PC-3 (cell line): Measurements from ENCODE around the gene CCDC30. TPM values are rescaled to one million over a fixed set of nuclear protein-coding genes. Genes with fewer than 3 reads are reported as not detected.

Experiments used
- ATAC-seq: fragments of 200-7000 bp; cut with Tn5 transposase; 2 replicates; pipeline ENCODE4 v1.9.1; 2020; ENCODE audit warnings: mild to moderate bottlenecking, moderate library complexity
- BruUV-seq: library from RNA; stranded (reverse); fragments of 400-500 nt; replicated peaks from 2 replicates; lab custom pipeline; 2021; lab: Mats Ljungman, UMichigan
- CTCF ChIA-PET: fragments of 300-600 bp; sonication (Branson Sonifier 250); formaldehyde crosslinking; loops from one replicate; lab custom pipeline; 2022; ENCODE audit warnings: antibody characterized with exemption; lab: Charles Lee
- POLR2A ChIA-PET: fragments of 300-600 bp; sonication (Branson Sonifier 250); formaldehyde crosslinking; loops from one replicate; lab custom pipeline; 2022; ENCODE audit warnings: antibody characterized with exemption; ENCODE audit not compliant: unreplicated experiment; lab: Charles Lee
- DNase-seq: peaks from one replicate; pipeline ENCODE4 v3.0.0-alpha.2; 2015
- H2AFZ ChIP-seq: fragments of 300-600 bp; sonication (generic); 2 replicates; pipeline ENCODE4 v1.6.0; 2016; ENCODE audit warnings: antibody characterized with exemption, low read length
- H3F3A ChIP-seq: fragments of 300-600 bp; sonication (generic); one replicate; pipeline ENCODE4 v1.6.0; 2017; ENCODE audit warnings: antibody characterized with exemption, low read length, control low read depth, mild to moderate bottlenecking; ENCODE audit not compliant: unreplicated experiment
- H3K27ac ChIP-seq: fragments of 300-600 bp; sonication (generic); 2 replicates; pipeline ENCODE4 v1.5.1; 2016; ENCODE audit warnings: mild to moderate bottlenecking, low read length
- H3K27me3 ChIP-seq: fragments of 300-600 bp; sonication (generic); 2 replicates; pipeline ENCODE4 v1.6.1; 2016; ENCODE audit warnings: low read length, mixed read lengths
- H3K36me3 ChIP-seq: fragments of 300-600 bp; sonication (generic); 2 replicates; pipeline ENCODE4 v1.6.1; 2016; ENCODE audit warnings: low read depth, mixed run types, low read length, mixed read lengths
- H3K4me1 ChIP-seq: fragments of 300-600 bp; sonication (generic); 2 replicates; pipeline ENCODE4 v1.5.1; 2016; ENCODE audit warnings: low read length; ENCODE audit not compliant: insufficient read depth
- H3K4me2 ChIP-seq: fragments of 300-600 bp; sonication (generic); 2 replicates; pipeline ENCODE4 v1.6.0; 2016; ENCODE audit warnings: low read length
- H3K4me3 ChIP-seq: fragments of 300-600 bp; sonication (generic); 2 replicates; pipeline ENCODE4 v1.5.1; 2016; ENCODE audit warnings: mild to moderate bottlenecking, low read length, mixed read lengths
- H3K79me2 ChIP-seq: fragments of 300-600 bp; sonication (generic); 2 replicates; pipeline ENCODE4 v1.6.1; 2017; ENCODE audit warnings: low read length, mixed read lengths
- H3K9ac ChIP-seq: fragments of 300-600 bp; sonication (generic); 2 replicates; pipeline ENCODE4 v1.6.0; 2016; ENCODE audit warnings: mild to moderate bottlenecking, low read length
- H3K9me2 ChIP-seq: fragments of 300-600 bp; sonication (generic); replicated peaks from 2 replicates; pipeline ENCODE4 v1.6.1; 2016; ENCODE audit warnings: mixed run types, low read length, mixed read lengths
- H3K9me3 ChIP-seq: fragments of 300-600 bp; sonication (generic); 2 replicates; pipeline ENCODE4 v1.6.1; 2016; ENCODE audit warnings: low read length, mixed read lengths
- H4K20me1 ChIP-seq: fragments of 300-600 bp; sonication (generic); 2 replicates; pipeline ENCODE4 v1.6.1; 2016; ENCODE audit warnings: low read length, mixed read lengths
- EZH2 ChIP-seq: fragments of 300-600 bp; sonication (generic); IDR thresholded peaks from one replicate; pipeline ENCODE4 v1.6.1; 2017; ENCODE audit warnings: antibody characterized with exemption, mild to moderate bottlenecking, low read length; ENCODE audit not compliant: unreplicated experiment
- EZH2phosphoT487 ChIP-seq: fragments of 300-600 bp; sonication (generic); IDR thresholded peaks from 2 replicates; pipeline ENCODE4 v1.6.1; 2018; ENCODE audit warnings: mild to moderate bottlenecking, antibody characterized with exemption, low read length, borderline replicate concordance
- intact Hi-C: fragments of 100-400 bp; cut with micrococcal nuclease; formaldehyde crosslinking; loops from 2 replicates; pipeline ENCODE4 v1.9.0; 2023
- total RNA-seq: library from RNA; depleted of rRNA; stranded (reverse); fragments of >200 nt; gene quantifications from 2 replicates; pipeline ENCODE4 v1.2.3, GENCODE V29; 2014
- TF ChIP-seq, protein P1 (sequence below): fragments of 300-600 bp; sonication (generic); conservative IDR thresholded peaks from 2 replicates; pipeline ENCODE4 v1.5.1; 2017; ENCODE audit warnings: antibody characterized with exemption, low read depth, mild to moderate bottlenecking, low read length

Gene CCDC30
- total RNA-seq, 1 experiment from 2014 or later = 0.58 TPM

DNA sequence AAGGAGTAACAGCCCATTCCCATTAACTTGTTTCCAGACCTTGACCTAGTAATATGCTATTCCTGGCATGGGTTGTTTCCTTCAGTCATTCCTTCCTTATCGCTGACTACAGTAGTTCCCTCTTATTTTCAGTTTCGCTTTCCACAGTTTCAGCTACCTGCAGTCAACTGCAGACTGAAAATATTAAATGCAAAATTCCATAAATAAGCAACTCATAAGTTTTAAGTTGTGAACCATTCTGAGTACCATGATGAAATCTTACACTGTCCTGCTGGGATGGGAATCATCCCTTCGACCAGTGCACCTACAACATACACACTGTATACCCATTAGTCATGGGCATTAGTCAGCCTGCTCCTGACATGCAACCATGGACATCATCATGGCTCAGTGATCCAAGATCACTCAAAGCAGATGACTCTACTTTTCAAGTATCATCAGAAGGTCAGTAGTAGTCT lies 66.7 kb downstream of the CCDC30 start:
- Histone ChIP-seq H3K4me3 (no peak overlapping the region), H3K27ac (peak overlapping the region; percentile 56), H3F3A (no peaks in the 10 kb centered on the region), H4K20me1 (no peaks in the 10 kb centered on the region), H3K9ac (no peak overlapping the region), H3K4me2 (peak overlapping the region; percentile 12; the same call in 1 of the 2 replicates), H3K4me1 (peaks cover 5% of the 10 kb centered on the region), H3K9me2 (no peaks in the 10 kb centered on the region), H3K9me3 (no peaks in the 10 kb centered on the region), H3K36me3 (no peaks in the 10 kb centered on the region), H2AFZ (no peak overlapping the region), H3K27me3 (no peaks in the 10 kb centered on the region), H3K79me2 (no peaks in the 10 kb centered on the region)
- BruUV-seq = no TSS peak
- DNase-seq (peak; percentile 76), ATAC-seq (peak; percentile 82)
- ChIA-PET CTCF (no interaction called here), POLR2A (no interaction called here)
- intact Hi-C loops = no loop called here
- TF ChIP-seq, protein P1, sequence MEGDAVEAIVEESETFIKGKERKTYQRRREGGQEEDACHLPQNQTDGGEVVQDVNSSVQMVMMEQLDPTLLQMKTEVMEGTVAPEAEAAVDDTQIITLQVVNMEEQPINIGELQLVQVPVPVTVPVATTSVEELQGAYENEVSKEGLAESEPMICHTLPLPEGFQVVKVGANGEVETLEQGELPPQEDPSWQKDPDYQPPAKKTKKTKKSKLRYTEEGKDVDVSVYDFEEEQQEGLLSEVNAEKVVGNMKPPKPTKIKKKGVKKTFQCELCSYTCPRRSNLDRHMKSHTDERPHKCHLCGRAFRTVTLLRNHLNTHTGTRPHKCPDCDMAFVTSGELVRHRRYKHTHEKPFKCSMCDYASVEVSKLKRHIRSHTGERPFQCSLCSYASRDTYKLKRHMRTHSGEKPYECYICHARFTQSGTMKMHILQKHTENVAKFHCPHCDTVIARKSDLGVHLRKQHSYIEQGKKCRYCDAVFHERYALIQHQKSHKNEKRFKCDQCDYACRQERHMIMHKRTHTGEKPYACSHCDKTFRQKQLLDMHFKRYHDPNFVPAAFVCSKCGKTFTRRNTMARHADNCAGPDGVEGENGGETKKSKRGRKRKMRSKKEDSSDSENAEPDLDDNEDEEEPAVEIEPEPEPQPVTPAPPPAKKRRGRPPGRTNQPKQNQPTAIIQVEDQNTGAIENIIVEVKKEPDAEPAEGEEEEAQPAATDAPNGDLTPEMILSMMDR = no peak
- TF ChIP-seq EZH2phosphoT487 = no peak
- no peak for TF ChIP-seq EZH2

DNA sequence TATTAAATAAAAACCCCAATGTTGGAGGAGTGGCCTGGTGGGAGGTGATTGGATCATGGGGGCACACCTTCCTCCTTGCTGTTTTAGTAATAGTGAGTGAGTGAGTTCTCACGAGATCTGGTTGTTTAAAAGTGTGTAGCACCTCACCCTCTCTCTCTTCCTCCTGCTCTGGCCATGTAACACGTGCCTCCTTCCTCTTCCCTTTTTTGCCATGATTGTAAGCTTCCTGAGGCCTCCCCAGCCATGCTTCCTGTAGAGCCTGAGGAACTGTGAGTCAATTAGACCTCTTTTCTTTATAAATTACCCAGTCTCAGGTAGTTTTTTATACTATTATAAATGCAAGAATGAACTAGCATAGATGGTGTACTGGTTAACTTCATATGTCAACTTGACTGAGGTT lies 68.0 kb downstream of the CCDC30 start:
- Histone ChIP-seq H3K4me1 (peaks cover 5% of the 10 kb centered on the region), H3K27me3 (no peaks in the 10 kb centered on the region), H3K4me2 (no peak overlapping the region), H3K27ac (no peak overlapping the region), H3K36me3 (no peaks in the 10 kb centered on the region), H4K20me1 (no peaks in the 10 kb centered on the region), H3K79me2 (no peaks in the 10 kb centered on the region), H3K9me3 (no peaks in the 10 kb centered on the region), H3K4me3 (no peak overlapping the region), H2AFZ (no peak overlapping the region), H3K9ac (no peak overlapping the region), H3K9me2 (no peaks in the 10 kb centered on the region), H3F3A (no peaks in the 10 kb centered on the region)
- ChIA-PET POLR2A (no interaction called here), CTCF (no interaction called here)
- TF ChIP-seq, protein P1 = no peak
- TF ChIP-seq EZH2phosphoT487 = no peak
- TF ChIP-seq EZH2 = no peak
- intact Hi-C loops = no loop called here
- DNase-seq = no peak
- BruUV-seq = no TSS peak
- ATAC-seq = no peak

DNA sequence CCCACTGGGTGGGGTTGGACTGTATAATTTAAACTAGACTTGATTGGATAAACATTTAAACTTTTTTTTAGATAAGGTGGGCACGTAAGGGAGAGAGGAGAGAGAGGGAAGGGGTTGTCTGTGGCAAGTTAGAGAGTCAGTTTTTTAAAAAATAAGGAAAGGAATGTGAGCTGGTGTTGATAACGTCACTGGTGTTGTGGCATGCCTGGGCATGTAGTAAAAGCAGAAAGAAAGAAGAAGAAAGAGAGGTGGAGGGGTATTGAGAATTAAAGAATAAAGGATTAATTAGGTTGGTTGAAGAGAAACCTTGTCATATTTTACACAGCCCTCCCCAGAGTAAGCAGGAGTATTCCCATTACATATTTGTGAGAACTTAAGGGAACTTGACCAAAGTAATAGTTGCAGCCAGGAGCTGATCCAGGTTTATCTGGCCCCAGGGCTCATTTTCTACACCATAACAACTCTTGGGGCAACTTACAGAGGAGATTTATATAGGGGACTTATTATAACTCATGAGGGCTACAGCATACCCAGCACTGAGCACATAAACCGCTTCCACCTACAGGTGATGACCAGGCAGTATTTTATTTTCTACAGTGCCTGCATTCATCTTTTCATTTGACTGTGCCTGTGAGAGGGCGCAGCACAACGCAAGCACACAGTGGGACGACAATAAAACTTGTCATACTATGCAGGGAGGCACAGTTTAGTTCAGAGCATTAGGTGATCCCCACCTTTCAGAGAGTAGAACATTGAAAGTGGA lies 70.2 kb downstream of the CCDC30 start:
- H3K9ac ChIP-seq = no peak overlapping the region
- H3K36me3 ChIP-seq = no peaks in the 10 kb centered on the region
- H3K4me1 ChIP-seq = peaks cover 5% of the 10 kb centered on the region
- CTCF ChIA-PET = no interaction called here
- no peaks in the 10 kb centered on the region for H4K20me1 ChIP-seq
- H3F3A ChIP-seq = no peaks in the 10 kb centered on the region
- no peak for DNase-seq
- H2AFZ ChIP-seq = no peak overlapping the region
- no peak overlapping the region for H3K27ac ChIP-seq
- intact Hi-C loops = no loop called here
- no peaks in the 10 kb centered on the region for H3K9me2 ChIP-seq
- TF ChIP-seq, protein P1 = no peak
- TF ChIP-seq EZH2phosphoT487 = no peak
- TF ChIP-seq EZH2 = no peak
- no peaks in the 10 kb centered on the region for H3K27me3 ChIP-seq
- no peak for ATAC-seq
- H3K79me2 ChIP-seq = no peaks in the 10 kb centered on the region
- BruUV-seq = no TSS peak
- no peaks in the 10 kb centered on the region for H3K9me3 ChIP-seq
- no peak overlapping the region for H3K4me3 ChIP-seq
- H3K4me2 ChIP-seq = no peak overlapping the region
- POLR2A ChIA-PET = no interaction called here
